Activated naive CD8-positive, alpha-beta T cell treated with anti-CD3 and anti-CD28 coated beads, Interleukin-2, amount 50 U/mL, for 24 hours (primary cell): ENCODE measurements around the gene PRDM16.

Source experiments
- ATAC-seq: fragments of 150-1000 bp; cut with Tn5 transposase; one replicate; pipeline ENCODE4 v1.10.0; 2021
- DNase-seq: peaks from one replicate; pipeline ENCODE4 v3.0.0; 2021
- H3K27ac Mint-ChIP-seq: one replicate; pipeline ENCODE4 v1.8.0; 2021; ENCODE audit warnings: mild to moderate bottlenecking, mixed read lengths
- H3K27me3 Mint-ChIP-seq: one replicate; pipeline ENCODE4 v1.8.0; 2021; ENCODE audit warnings: mixed read lengths
- H3K36me3 Mint-ChIP-seq: one replicate; pipeline ENCODE4 v1.8.0; 2021; ENCODE audit warnings: low read depth, mixed read lengths
- H3K4me1 Mint-ChIP-seq: one replicate; pipeline ENCODE4 v1.8.0; 2021; ENCODE audit warnings: mixed read lengths
- H3K4me3 Mint-ChIP-seq: one replicate; pipeline ENCODE4 v1.8.0; 2021; ENCODE audit warnings: mild to moderate bottlenecking, moderate library complexity, mixed read lengths
- H3K9me3 Mint-ChIP-seq: one replicate; pipeline ENCODE4 v1.8.0; 2021; ENCODE audit warnings: mixed read lengths

PRDM16 gene

DNA sequence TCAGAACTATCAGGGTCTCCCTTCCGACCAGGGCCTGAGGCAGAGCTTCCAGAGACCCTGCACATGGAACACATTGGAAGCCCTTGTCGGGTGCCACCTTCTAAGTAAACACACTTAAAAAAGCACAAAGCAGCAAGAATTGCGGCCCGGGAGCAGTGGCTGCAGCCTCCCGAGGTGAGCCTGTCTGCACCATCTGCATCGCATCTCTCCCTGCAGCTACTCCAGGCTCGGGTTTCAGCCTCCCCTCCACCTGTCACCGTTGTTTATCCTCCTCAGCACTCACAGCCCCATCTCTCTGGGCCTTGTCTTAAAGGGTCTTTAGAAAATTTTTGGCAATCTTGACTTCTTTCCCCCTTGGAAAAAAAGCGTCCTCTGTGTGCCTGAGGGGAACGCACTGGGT, 290.3 kb downstream of the PRDM16 start:
- Mint-ChIP-seq H3K27me3 (peaks cover 3% of the 10 kb centered on the region), H3K27ac (no peak overlapping the region), H3K9me3 (no peaks in the 10 kb centered on the region), H3K36me3 (no peaks in the 10 kb centered on the region), H3K4me3 (no peak overlapping the region), H3K4me1 (no peaks in the 10 kb centered on the region)
- ATAC-seq, result no peak
- DNase-seq, result no peak

DNA sequence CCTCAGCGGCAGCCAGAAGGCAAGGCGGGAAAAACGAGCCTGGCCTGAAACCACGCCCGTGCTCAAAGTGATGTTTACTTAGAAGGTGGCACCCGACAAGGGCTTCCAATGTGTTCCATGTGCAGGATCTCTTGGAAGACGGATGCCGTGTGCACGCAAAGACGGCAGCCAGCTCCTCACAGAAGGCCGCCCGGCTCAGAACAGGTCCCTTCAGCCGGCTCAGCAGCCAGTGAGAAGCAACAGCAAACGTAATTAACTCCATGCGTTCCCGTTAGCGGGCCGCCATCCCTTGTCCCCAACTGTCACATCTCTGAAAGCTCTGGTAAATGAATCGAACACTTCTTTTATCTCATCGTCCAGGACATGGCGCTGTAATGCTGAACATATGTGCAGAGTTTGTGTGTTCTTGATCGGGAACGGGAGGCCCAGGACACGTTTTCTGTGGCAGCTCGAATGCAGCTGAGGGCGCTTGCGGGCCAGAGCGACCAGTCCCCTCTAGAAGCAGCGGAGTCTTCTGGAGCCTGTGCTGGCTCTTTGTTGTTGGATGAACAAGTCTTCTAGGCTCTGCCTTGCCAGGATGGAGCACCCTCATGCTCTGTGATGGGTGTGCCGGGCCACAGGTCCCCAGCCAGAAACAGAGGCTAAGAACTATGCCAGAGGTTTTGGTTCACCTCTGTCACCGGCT, 290.9 kb downstream of the PRDM16 start:
- no peaks in the 10 kb centered on the region for H3K36me3 Mint-ChIP-seq
- H3K27me3 Mint-ChIP-seq, result peaks cover 3% of the 10 kb centered on the region
- no peaks in the 10 kb centered on the region for H3K4me1 Mint-ChIP-seq
- no peak for DNase-seq
- no peak overlapping the region for H3K27ac Mint-ChIP-seq
- no peak overlapping the region for H3K4me3 Mint-ChIP-seq
- no peaks in the 10 kb centered on the region for H3K9me3 Mint-ChIP-seq
- ATAC-seq, result no peak

DNA sequence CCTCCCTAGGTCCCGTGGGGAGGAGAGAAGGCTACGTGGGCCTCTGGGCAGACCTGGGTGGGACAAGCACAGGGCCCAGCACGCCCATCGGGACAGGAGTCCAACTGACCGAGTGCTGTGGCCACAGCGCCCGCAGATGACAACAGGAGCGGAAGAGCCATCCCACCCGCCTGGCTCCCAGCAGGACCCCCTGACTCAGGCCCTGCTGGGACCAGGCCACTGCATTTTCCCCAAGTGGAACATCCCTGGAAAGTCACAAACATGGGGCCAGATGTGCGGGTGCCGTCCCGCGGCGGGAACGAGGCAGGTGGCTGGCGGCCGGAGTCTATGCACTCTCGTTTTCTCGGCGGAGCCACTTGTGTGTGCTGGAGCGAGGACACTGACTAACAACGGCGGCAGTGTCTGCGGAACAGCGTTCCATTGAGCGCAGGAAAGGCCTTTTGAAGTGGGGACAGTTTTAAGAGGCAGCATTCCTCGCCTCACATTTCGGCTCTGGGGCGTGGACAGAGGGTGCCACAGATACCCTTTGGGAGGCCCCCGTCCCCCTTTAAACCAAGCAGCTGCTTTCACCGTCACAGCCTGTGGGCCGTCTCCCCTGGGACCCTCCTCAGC, 291.7 kb downstream of the PRDM16 start:
- DNase-seq (no peak), ATAC-seq (no peak)
- H3K36me3 Mint-ChIP-seq, result no peaks in the 10 kb centered on the region
- no peaks in the 10 kb centered on the region for H3K9me3 Mint-ChIP-seq
- H3K4me1 Mint-ChIP-seq, result no peaks in the 10 kb centered on the region
- H3K4me3 Mint-ChIP-seq, result no peak overlapping the region
- peaks cover 5% of the 10 kb centered on the region for H3K27me3 Mint-ChIP-seq
- no peak overlapping the region for H3K27ac Mint-ChIP-seq

DNA sequence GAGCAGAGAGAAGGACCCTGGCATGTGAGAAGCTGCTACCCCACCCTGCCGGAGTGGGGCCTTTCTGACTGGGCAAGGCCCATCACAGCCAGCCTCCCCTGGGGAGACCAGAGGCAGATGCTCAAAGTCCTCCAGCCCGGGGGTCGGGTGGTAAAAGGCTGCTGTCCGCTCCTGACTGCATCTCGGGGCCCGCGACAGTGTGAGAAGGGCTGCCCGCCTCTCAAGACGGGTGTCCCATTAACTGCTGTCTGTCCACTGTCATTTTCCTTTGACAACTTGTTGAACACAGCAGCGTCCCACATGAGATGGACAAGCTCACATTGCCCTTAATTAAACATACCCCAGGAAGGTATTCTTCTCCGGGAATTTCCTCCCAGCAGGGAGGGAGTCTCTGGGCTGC, 294.0 kb downstream of the PRDM16 start:
- Mint-ChIP-seq H3K4me1 (no peaks in the 10 kb centered on the region), H3K27ac (no peak overlapping the region), H3K9me3 (no peaks in the 10 kb centered on the region), H3K4me3 (no peak overlapping the region), H3K27me3 (peaks cover 6% of the 10 kb centered on the region), H3K36me3 (no peaks in the 10 kb centered on the region)
- ATAC-seq (no peak), DNase-seq (no peak)

DNA sequence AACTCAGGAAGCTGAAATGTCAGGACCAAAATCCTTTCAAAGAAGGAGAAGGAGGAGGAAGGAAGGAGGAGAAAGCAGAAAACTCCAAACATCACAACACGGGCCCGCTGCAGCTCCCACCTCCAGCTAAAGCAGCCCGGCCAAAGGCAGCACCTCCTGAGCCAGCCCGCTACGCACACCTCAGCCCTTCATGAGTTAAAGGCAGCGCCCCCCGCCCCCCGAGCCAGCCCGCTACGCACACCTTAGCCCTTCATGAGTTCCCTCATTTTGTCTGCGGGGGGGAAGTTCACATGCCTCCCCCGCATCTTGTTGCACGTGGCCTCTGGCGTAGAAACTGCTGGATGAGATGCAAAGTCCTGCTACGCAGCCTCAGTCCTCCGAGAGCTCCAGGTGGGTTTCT, 294.8 kb downstream of the PRDM16 start:
- H3K9me3 Mint-ChIP-seq, result no peaks in the 10 kb centered on the region
- peaks cover 6% of the 10 kb centered on the region for H3K27me3 Mint-ChIP-seq
- ATAC-seq (no peak), DNase-seq (no peak)
- H3K4me3 Mint-ChIP-seq, result no peak overlapping the region
- no peak overlapping the region for H3K27ac Mint-ChIP-seq
- H3K4me1 Mint-ChIP-seq, result no peaks in the 10 kb centered on the region
- no peaks in the 10 kb centered on the region for H3K36me3 Mint-ChIP-seq

DNA sequence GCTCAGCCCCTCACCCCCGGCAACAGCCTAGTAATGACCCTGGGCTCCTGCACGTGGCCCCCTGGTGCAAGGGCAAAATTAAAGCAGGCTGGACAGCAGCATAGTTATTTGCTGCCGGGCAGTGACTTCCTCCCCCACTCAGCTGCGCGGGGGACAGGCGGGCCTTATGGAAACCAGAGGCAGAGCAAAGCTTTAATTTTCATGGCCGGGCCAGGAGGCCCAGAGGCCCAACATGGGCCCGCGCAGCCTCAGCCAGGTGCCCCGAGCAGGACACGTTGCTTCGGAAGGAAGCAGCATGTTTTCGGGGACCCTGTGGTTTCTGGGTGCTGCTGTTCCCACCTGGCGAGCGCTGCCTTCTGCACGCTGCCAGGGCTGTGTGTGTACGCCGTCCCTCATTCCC, 295.5 kb downstream of the PRDM16 start:
- no peak for DNase-seq
- ATAC-seq, result no peak
- no peak overlapping the region for H3K27ac Mint-ChIP-seq
- peaks cover 6% of the 10 kb centered on the region for H3K27me3 Mint-ChIP-seq
- H3K9me3 Mint-ChIP-seq, result no peaks in the 10 kb centered on the region
- H3K36me3 Mint-ChIP-seq, result no peaks in the 10 kb centered on the region
- H3K4me1 Mint-ChIP-seq, result no peaks in the 10 kb centered on the region
- no peak overlapping the region for H3K4me3 Mint-ChIP-seq

DNA sequence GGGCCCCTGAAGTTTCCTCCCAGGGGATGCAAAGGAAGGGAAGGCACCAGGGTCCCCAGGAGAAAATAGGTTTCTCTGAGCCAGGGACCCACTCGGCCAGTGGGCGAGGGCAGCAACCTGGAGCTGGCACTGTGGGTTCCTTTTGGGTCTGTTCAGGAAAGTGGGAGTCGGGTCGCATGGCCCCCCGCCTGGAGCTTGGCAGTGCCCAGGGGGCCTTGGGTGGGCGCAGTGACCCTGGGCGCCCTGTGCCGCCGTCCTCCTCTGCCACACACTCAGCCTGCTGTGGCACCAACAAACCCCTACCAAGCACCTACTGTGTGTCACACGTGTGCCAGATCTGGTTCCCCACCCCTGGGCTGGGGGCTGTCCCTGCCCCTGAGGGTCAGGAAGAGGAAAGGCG, 296.0 kb downstream of the PRDM16 start:
- DNase-seq (no peak), ATAC-seq (no peak)
- Mint-ChIP-seq H3K4me3 (no peak overlapping the region), H3K27me3 (peaks cover 6% of the 10 kb centered on the region), H3K36me3 (no peaks in the 10 kb centered on the region), H3K27ac (no peak overlapping the region), H3K4me1 (no peaks in the 10 kb centered on the region), H3K9me3 (no peaks in the 10 kb centered on the region)

DNA sequence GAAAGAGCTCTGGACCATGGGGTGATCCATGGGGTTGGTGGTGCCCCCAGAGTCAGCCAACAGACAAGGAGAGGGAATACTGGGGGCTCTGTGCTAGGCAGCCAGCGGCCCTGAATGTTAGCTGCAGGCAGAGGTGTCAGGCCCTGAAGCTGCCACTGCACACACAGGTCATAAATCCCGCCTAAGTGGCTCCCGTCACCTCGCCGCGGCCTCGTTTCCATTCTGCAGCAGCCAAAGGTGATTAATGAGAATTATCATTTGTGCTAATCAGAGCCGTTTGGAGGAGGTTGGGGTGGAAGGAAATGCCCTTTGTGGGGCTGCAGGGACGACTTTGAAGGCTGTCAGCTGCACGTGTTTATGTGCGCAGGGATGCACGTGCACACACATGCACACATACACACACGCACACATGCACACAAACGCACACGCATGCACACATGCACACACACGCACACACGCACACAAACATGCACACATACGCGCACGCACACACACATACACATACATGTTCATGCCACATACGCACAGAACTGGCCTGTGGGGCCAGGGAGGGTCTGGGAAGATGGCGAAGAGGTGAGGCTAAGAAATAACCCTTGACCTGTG, 296.6 kb downstream of the PRDM16 start:
- peaks cover 6% of the 10 kb centered on the region for H3K27me3 Mint-ChIP-seq
- H3K27ac Mint-ChIP-seq, result no peak overlapping the region

DNA sequence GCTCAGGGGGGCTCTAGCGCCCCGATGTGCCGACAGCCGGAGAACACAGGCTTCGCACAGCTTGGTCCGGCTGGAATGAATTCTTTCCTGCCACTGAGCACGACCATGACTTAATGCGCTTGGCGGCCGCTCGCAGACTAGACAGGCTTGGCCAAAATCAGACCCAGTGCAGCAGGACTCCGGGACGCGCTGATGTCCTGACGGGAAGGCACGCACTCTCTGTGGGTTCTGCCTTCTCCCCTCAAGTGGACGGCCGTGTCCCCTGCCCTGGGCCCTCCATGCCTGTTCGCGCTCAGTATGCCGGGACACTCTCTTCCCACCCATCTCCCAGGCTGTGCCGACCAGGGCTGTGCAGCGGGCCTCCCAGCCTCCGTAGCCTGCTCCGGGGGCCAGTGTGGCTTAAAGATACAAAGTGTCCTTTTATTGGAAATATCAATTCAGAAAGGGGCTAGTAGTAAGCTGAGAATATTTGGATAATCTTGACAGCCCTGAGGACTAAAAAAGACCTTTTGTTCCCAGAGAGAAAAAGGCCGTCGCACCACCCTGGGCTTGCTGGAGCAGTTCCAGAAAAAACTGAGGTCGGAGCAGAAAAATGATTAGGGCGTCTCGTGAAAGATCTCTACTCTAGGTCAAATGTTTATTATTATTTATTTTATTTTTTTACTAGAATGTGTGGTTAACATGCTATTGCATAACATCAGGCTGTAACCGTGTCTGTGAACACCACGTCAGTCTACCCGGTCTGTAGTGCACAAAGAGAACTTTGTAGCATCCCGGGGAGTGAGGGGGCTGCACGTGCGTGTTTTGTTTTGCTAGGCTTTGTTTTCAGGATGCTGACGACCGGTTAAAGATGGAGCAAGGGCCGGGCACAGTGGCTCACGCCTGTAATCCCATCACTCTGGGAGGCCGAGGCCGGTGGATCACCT, 297.4 kb downstream of the PRDM16 start:
- Mint-ChIP-seq H3K4me1 (no peaks in the 10 kb centered on the region), H3K27ac (no peak overlapping the region), H3K27me3 (peaks cover 12% of the 10 kb centered on the region), H3K9me3 (peaks cover 7% of the 10 kb centered on the region), H3K36me3 (no peaks in the 10 kb centered on the region), H3K4me3 (no peak overlapping the region)
- no peak for ATAC-seq
- no peak for DNase-seq

More for the DNA sequence above, 296.6 kb downstream of the PRDM16 start:
- no peak for DNase-seq
- H3K36me3 Mint-ChIP-seq, result no peaks in the 10 kb centered on the region
- no peaks in the 10 kb centered on the region for H3K4me1 Mint-ChIP-seq
- H3K9me3 Mint-ChIP-seq, result no peaks in the 10 kb centered on the region
- no peak overlapping the region for H3K4me3 Mint-ChIP-seq
- ATAC-seq, result no peak

DNA sequence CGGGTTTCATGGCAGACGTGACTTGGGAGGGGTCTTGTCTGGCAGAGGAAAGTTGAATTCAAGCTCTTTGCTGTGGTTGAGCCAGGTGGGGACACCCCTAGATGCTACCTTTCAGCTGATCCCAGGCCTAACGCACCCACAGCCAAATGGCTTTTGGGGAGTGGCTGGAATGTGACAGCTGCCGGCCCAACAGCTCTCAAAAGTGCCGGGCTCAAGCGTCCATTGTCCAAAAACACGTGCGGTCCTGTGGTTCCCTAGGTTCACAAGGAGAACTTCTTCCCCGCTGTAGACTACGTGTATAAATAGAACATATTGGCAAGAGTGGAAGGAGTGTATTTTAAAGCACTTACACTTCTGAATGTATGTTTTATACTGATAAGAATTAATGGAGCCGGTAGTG, 298.4 kb downstream of the PRDM16 start:
- Mint-ChIP-seq H3K36me3 (no peaks in the 10 kb centered on the region), H3K27me3 (peaks cover 13% of the 10 kb centered on the region), H3K4me3 (no peak overlapping the region), H3K9me3 (peaks cover 7% of the 10 kb centered on the region), H3K4me1 (peaks cover 7% of the 10 kb centered on the region), H3K27ac (no peak overlapping the region)
- DNase-seq (no peak), ATAC-seq (no peak)

DNA sequence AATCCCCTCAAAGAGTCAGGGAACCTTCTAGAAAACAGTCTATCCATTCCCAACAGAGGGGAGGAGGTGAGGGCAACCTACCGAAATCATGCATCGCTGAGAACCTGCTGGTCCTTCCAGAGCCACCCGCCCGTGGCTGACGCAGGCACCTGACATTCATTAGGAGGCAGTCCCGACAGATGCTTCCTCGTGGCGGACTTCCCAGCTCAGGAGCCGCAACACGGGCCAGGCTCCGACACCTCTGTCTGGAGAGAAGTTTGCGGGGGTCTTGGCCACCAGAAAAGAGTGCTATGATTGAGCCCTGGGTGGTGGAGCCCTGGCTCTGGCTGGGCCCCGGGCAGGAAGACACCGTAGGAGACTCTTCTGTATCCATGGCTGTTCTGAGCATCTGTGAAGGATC, 299.1 kb downstream of the PRDM16 start:
- Mint-ChIP-seq H3K27ac (no peak overlapping the region), H3K9me3 (peaks cover 7% of the 10 kb centered on the region), H3K4me1 (peaks cover 14% of the 10 kb centered on the region), H3K27me3 (peaks cover 13% of the 10 kb centered on the region), H3K36me3 (no peaks in the 10 kb centered on the region), H3K4me3 (no peak overlapping the region)
- DNase-seq (no peak), ATAC-seq (no peak)

DNA sequence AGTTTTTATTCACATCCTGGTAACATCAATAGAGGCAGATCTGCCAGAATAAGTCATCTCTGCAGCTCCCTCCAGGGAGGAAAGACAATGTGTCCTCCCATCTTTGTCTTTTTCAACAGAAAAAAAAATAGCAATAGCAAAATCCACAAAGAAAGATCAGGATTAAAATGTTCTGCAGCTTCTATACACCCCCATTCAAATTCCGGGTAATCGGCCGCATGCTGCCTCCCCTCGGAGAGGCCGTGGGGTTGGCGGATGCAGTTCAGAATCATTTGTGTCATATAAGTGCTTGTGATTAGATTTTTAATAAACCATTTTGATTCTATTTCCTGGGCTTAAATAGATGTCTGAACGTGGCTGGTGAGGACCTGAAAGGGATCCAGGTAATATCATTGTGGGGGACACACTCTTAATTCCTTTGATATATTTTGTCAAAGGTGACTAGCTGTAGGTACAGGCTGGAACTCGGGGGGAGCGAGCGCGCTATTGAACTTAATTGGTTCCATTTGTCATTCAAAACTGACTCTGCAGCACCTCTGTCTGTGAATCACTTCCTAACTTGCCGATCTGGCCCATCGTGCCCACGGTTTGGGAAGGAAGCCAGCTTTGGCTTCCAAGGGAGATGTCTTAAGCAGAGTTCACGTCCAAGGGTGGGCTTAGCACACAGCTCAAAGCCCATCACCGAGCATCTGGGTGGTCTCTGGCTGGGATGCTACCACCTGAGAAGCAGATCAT, 299.9 kb downstream of the PRDM16 start:
- Mint-ChIP-seq H3K27ac (no peak overlapping the region), H3K27me3 (peaks cover 11% of the 10 kb centered on the region), H3K9me3 (peaks cover 7% of the 10 kb centered on the region), H3K36me3 (no peaks in the 10 kb centered on the region), H3K4me3 (no peak overlapping the region), H3K4me1 (peaks cover 20% of the 10 kb centered on the region)
- no peak for ATAC-seq
- no peak for DNase-seq

DNA sequence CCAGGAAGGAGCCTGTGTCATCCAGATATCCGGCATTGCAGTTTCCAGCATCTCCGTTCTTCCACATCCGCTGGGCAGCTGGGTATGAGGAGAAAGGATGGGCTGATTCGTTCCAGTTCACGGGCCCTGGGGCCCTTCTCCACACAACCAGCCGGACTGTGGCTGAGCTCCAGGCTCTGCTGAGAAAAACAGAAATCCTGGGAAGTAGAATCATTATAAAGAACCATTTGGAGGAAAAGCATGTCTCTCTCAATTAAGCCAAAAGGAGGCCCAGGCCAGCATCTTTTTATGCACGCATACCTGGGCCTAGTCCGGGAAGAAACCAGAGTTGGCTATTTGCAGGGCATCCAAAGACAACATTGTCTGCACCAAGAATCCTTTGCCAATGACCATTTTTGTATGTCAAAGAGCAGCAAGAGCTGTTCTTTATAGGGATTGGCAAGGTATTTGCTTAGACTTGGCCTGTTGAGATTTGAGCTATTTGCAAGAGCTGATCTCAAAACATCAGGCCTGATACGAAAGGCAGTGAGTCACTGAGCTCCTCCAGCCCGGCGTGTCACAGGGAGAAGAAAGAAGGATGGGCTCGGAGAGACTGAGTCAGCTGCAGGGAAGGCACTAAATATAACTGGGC, 300.6 kb downstream of the PRDM16 start:
- Mint-ChIP-seq H3K9me3 (peaks cover 7% of the 10 kb centered on the region), H3K4me3 (no peak overlapping the region), H3K27me3 (peaks cover 10% of the 10 kb centered on the region), H3K27ac (no peak overlapping the region), H3K36me3 (no peaks in the 10 kb centered on the region), H3K4me1 (peaks cover 24% of the 10 kb centered on the region)
- ATAC-seq, result no peak
- DNase-seq, result no peak
